ENCODE data around the gene PARP15.

DNA sequence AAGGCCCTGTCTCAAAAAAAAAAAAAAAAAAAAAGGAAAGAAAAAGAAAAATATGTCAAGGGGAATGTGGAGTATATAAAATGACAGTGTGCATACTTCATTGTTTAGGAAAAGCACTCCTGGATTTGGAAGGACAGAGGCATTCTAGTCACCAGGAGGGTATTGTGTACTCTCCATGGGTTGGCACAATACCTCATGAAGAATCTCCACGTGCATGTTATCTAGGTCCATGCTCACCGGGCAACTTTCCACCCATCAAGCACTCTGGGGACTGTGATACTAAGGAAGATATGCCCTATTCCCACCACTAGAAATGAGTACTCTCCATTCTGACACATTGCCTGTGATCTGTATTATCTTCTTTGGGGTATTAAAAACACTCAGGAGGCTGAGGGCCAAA is 47.3 kb upstream of the PARP15 start:
- no peak for TF ChIP-seq POLR2A (IDR thresholded peaks at IDR 0.05)
- TF ChIP-seq, protein P1, sequence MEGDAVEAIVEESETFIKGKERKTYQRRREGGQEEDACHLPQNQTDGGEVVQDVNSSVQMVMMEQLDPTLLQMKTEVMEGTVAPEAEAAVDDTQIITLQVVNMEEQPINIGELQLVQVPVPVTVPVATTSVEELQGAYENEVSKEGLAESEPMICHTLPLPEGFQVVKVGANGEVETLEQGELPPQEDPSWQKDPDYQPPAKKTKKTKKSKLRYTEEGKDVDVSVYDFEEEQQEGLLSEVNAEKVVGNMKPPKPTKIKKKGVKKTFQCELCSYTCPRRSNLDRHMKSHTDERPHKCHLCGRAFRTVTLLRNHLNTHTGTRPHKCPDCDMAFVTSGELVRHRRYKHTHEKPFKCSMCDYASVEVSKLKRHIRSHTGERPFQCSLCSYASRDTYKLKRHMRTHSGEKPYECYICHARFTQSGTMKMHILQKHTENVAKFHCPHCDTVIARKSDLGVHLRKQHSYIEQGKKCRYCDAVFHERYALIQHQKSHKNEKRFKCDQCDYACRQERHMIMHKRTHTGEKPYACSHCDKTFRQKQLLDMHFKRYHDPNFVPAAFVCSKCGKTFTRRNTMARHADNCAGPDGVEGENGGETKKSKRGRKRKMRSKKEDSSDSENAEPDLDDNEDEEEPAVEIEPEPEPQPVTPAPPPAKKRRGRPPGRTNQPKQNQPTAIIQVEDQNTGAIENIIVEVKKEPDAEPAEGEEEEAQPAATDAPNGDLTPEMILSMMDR (IDR thresholded peaks at IDR 0.05), result no peak

Data from adrenal gland (tissue), 5 donors.